Astrocyte of the spinal cord (primary cell): ENCODE results near the gene DDAH1.

Experiments used
- DNase-seq: peaks from one replicate; pipeline ENCODE4 v3.0.0; 2011; ENCODE audit warnings: low read depth, low spot score
- H3K4me3 ChIP-seq: 2 replicates; pipeline ENCODE4 v1.5.1; 2011; ENCODE audit warnings: low read depth, mild to moderate bottlenecking, low read length, moderate library complexity
- CTCF ChIP-seq: IDR thresholded peaks from 2 replicates; pipeline ENCODE4 v1.5.1; 2012; ENCODE audit warnings: low read depth, mild to moderate bottlenecking, low read length, inconsistent platforms
- in situ Hi-C: cut with HindIII; loops from 2 replicates; pipeline ENCODE4 v1.10.0; 2017; ENCODE audit warnings: low sequenced_read_pairs

DDAH1 gene

DNA sequence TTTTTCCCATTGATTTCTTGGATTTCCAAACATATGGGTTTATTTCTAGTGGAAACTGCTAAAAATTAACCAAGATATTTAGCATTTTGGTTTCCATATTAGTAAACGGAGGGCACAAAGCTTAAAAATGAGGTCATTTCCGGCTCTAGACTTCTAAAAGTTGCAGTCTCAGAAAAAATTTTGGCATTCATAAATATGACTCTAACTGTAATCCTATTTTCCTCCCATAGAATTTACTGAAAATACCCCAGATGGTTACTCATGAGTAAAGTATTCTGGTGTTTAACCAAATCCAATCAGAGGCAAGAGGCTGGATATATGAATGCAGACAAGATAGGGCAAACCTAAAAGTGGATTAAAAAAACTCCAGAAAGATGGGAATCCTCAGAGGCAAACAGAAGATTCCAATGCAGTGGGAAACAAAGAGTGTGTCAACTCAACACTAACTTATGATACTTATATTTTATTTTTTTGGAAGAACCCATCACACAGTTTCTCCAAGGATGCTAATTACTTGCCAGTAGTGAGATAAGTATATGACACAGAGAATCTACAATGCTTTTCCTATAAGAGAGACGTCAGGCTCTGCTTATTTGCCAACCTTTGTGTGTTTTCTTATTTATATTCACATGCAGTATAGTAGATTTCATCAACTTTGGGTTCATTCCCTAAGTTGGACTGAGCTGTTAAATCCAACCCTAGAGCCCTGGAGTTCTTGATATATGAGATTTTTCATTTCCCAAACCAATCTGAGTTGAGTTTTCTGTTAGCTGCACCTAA, 98.4 kb downstream of the DDAH1 start:
- no peak for TF ChIP-seq CTCF
- DNase-seq, result peak; percentile 84
- H3K4me3 ChIP-seq, result no peak overlapping the region
- in situ Hi-C loops, result no loop called here

GRCh38 chr1:85365851-85366250, 99.1 kb downstream of the DDAH1 start:
- H3K4me3 ChIP-seq, result no peak overlapping the region
- no peak for TF ChIP-seq CTCF
- in situ Hi-C loops, result no loop called here
- DNase-seq, result no peak

DNA sequence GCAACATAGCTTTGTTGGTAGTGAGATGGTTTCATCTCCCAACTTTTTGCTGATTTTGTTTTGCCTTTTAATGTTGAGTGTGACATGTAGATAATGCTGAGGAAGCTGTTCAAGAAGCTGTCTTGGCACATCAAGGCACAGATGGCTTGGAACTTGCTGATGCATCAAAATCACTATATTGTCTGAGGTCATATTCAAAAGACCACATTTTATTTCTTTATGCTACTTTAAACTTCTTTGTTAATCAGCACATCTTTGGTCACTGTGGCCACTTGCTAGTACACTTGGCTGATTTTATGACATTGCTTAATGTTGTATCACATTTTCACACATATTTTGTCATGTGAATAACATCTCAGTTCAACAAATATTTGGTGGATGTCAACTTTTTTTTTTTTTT, 101.4 kb downstream of the DDAH1 start:
- no peak for DNase-seq
- TF ChIP-seq CTCF, result no peak
- no peak overlapping the region for H3K4me3 ChIP-seq
- in situ Hi-C loops, result no loop called here

GRCh38 chr1:85363092-85363491, 101.9 kb downstream of the DDAH1 start:
- TF ChIP-seq CTCF, result no peak
- no peak overlapping the region for H3K4me3 ChIP-seq
- in situ Hi-C loops, result no loop called here
- DNase-seq, result no peak

DNA sequence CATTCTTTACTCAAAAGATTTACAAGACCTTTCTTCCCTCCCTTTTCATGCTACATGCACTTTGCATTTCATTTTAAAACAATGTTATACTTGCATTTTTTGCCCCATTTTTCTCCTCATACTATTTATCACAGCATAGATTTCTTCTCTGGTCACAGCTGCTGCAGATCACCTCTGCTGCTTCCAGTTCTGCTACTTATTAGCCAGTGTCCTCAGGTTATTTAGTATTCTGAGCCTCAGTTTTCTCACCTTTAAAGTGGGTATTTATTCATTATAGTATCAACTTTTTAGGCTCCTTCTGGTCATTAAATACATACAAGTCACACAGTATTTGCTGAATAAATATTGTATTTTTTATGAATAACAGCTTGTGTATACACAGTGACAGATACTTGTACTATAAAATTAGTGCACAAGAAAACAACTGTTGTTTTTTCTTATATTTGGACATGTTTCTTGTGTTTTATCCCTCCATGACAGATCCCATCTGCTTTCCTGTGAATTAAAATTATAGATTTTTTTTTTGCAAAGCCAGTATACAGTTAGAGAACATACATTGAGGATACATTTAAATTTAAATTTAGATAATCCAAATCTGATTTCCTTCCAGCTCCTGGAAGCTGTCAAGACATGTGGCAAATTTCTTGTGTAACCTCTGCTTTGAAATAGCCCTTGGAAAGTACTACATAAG, 103.2 kb downstream of the DDAH1 start:
- in situ Hi-C loops, result no loop called here
- no peak overlapping the region for H3K4me3 ChIP-seq
- DNase-seq, result no peak
- no peak for TF ChIP-seq CTCF

GRCh38 chr1:85360730-85361493, 104.0 kb downstream of the DDAH1 start:
- no peak overlapping the region for H3K4me3 ChIP-seq
- in situ Hi-C loops, result no loop called here
- TF ChIP-seq CTCF, result no peak
- DNase-seq, result peak; percentile 97
